GM13977 (cell line): ENCODE measurements around the gene NPTN.

Source experiments
- DNase-seq: peaks from one replicate; pipeline ENCODE4 v3.0.0; 2012; ENCODE audit warnings: low spot score
- in situ Hi-C: fragments of 300-500 bp; cut with MboI; formaldehyde crosslinking; loops from one replicate; pipeline ENCODE4 v1.12.0; 2022; ENCODE audit warnings: low sequenced_read_pairs, low pct_unique_long_range_greater_than_20kb, mixed read lengths, inconsistent platforms; ENCODE audit not compliant: unreplicated experiment
- TF ChIP-seq, protein P1 (sequence below): IDR thresholded peaks from 2 replicates; pipeline ENCODE4 v1.5.1; 2012; ENCODE audit warnings: mild to moderate bottlenecking, control low read depth; ENCODE audit not compliant: insufficient read depth; ENCODE audit errors: extremely low read depth, missing control alignments

The NPTN gene

DNA sequence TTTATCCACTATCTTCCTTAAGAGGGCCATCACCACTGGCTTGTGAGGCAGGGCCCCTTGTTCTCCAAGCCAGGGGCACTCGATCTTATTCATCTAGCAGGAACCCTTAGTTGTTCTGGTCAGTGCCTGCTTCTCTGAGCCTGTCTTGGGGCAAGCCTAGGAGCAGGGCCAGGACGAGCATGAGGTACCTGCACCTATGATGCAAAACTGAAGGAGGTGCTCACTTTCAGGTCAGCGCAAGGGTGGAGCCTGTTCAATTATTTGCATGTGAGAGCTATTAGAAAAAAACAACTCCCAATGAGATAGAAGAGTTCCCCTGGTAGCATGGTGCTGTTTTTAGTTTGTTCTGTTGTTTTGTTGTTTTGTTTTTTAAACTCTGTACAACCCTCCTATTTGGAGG, 46.0 kb upstream of the NPTN start:
- no peak for DNase-seq
- TF ChIP-seq, protein P1, sequence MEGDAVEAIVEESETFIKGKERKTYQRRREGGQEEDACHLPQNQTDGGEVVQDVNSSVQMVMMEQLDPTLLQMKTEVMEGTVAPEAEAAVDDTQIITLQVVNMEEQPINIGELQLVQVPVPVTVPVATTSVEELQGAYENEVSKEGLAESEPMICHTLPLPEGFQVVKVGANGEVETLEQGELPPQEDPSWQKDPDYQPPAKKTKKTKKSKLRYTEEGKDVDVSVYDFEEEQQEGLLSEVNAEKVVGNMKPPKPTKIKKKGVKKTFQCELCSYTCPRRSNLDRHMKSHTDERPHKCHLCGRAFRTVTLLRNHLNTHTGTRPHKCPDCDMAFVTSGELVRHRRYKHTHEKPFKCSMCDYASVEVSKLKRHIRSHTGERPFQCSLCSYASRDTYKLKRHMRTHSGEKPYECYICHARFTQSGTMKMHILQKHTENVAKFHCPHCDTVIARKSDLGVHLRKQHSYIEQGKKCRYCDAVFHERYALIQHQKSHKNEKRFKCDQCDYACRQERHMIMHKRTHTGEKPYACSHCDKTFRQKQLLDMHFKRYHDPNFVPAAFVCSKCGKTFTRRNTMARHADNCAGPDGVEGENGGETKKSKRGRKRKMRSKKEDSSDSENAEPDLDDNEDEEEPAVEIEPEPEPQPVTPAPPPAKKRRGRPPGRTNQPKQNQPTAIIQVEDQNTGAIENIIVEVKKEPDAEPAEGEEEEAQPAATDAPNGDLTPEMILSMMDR = no peak
- in situ Hi-C loops = loop anchor here (25.0 kb wide), 2 partner anchors 117 to 392 kb away; no protein-coding TSS in a partner anchor

DNA sequence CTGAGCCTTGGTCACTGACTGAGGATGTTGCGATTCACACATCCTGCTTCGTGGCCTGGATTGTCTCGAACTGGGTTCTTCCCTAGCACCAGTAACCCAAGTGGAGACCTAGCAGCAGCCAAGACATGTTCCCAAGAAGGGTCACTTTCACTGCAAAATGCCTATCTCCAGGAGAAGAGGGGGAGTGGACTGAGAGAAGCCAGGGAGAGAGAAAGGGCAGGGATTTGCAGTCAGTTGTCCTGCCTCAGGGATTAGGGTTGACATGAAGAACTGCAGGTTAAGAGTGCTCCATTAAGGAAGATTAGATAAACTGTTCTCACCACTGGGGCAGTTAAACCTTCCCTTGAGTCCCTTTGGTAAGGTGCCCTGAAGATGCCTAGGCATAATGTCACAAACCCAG, 45.3 kb upstream of the NPTN start:
- in situ Hi-C loops = loop anchor here (25.0 kb wide), 2 partner anchors 116 to 391 kb away; no protein-coding TSS in a partner anchor
- TF ChIP-seq, protein P1 = no peak
- no peak for DNase-seq

DNA sequence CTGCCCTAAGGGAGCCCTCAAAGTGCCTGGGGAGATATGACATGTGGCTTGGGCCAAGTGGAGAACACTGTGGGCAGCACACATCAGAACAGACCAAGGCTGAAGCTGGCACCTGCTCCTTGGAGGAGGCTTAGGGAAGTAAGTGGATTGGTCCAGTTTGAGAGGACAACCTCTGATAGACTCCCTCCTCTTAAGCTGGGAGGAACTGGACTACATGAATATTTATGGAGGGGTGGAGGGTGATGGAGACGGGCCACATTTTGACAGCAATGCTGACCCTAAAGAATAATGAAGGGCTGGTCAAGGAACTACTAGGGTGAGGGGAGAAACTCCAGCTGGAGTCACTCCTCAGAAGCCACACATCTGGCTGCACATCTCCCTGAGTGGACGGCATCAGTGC, 44.5 kb upstream of the NPTN start:
- TF ChIP-seq, protein P1 = no peak
- DNase-seq = no peak
- in situ Hi-C loops = loop anchor here (25.0 kb wide), 2 partner anchors 115 to 390 kb away; no protein-coding TSS in a partner anchor

DNA sequence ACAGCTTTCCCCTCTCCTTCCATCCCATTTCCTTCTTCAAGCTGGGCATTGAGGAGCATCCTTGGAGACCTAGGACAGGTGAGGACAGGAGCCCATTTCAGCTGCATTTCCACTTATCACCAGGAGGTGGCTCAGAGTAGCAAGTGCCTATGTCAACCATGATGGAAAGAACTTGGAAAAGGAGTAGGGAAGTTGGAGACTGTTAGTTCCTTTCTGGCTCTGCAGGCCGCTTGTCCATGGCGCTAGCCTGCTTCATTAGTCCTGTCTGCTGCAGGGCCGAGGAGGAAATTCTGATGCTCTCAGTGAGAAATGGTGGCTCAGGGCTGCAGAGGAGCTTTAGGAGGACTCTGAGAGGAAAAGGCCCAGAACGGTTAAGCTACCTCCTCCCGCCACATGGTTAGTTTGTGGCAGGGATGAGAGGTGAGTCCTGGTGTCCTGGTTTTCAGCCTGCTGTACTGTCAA, 44.0 kb upstream of the NPTN start:
- TF ChIP-seq, protein P1 = peak; percentile 75
- peak; percentile 53 for DNase-seq
- in situ Hi-C loops = loop anchor here (25.0 kb wide), 2 partner anchors 115 to 390 kb away; no protein-coding TSS in a partner anchor

DNA sequence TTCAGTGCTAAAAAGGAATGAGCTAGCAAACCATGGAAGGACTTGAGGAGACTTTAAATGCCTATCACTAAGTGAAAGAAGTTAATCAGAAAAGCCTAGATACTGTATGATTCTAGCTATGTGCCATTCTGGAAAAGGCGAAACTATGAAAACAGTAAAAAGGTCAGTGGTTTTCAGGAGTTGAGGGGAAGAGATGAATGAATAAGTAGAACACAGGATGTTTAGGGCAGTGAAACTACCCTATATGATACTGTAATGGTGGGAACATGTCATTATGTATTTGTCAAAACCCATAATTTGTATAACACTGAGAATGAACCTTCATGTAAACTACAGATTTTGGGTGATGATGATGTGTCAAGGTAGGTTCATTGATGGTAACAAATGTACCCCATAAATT, 41.4 kb upstream of the NPTN start:
- no peak for DNase-seq
- in situ Hi-C loops = no loop called here
- TF ChIP-seq, protein P1 = no peak

DNA sequence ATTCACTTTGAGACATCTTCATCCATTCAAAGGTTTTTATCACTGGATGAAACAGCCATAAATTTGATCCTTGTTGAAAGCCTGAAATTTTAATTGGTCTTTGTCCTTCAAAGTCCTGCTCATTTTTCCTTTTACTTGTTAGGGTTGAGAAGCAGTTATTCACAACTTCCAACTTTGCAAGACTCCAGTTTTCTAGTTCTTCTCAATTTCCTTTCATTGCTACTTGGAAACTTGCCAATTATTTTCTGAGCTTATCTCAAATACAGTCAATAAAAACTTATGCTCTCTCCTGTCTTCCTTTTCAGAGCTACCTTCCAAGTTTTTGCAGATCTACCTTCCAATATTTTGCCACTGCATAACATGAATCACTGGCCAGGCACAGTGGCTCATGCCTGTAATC, 27.3 kb upstream of the NPTN start:
- TF ChIP-seq, protein P1 = no peak
- in situ Hi-C loops = no loop called here
- DNase-seq = no peak

DNA sequence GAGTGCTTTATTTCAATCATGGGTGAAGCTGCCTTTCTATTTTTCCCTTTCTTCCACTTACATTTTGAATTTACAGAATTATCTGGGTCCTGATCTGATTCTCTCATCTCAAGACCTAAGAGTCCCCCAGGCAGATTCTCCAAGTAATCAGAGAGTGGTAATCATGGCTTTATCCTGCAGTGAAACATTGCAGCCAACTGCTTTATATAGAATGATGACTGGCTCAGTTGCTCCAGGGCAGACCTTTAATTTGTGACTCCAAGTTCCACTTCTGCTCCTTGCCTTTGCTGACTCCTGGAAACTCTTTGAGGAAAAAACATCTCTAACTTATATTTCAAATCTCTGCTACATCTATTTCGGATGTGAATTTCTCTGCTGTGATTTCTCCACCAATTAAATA, 25.5 kb upstream of the NPTN start:
- TF ChIP-seq, protein P1 = no peak
- in situ Hi-C loops = no loop called here
- DNase-seq = no peak
